Suppressor macrophage (primary cell): ENCODE data around the gene SLC9A4.

Experiments
- DNase-seq, 4 experiments: peaks; one replicate each; pipeline ENCODE4 v3.0.0-alpha.2; 2020 to 2022

SLC9A4 gene

DNA sequence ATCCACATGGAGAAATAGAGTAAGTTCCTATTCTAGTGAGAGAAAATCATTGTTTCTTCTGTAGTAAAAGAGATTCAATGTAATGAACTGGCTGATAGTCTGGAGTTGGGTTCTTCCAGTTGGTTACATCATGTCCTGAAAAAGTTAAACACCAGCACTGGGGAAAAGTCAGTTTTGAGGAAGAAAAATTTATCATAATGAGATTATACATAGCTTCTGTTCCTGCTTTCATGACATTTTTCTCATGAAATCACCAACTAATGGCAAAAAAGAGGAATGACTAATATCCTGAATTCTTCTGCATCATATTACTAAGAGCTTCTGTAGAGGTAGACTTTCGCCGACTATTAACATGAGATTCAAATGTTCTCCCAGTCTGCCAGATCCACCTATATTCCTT lies 77.1 kb downstream of the SLC9A4 start:
- DNase-seq = peak in 3 of 4 experiments; percentile 5 to 57 (median 52)

DNA sequence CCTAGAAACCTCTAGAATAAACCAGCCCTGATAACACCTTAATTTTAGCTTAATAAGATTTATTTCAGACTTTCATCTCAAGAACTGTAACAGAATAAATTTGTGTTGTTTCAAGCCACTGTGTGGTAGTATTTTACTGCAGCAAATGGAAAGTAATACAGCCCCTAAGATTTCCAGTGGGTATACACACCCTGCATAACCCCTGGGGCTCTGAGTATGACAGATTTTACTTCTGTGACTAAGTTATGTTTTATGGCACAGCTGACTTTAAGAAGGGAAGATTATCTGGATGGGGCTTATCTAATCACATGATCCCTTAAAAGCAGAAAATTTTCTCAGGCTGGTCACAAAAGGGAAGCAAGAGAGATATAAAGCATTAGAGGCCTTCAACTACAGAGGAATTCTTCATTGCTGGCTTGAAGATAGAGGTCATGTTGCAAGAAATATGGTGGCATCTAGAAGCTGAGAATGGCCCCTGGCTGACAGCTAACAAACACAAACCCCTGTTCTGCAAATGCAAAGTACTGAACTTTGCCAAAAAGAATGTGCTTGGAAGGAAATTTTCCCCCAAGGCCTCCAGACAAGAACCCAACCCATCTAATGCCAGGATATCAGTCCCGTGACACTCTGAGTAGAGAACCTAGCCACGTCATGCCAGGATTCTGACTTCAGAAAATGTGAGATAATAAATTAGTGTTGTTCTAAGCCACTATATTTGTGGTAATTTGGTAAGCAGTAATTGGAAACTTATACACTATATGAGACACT lies 78.5 kb downstream of the SLC9A4 start:
- DNase-seq = no peak

DNA sequence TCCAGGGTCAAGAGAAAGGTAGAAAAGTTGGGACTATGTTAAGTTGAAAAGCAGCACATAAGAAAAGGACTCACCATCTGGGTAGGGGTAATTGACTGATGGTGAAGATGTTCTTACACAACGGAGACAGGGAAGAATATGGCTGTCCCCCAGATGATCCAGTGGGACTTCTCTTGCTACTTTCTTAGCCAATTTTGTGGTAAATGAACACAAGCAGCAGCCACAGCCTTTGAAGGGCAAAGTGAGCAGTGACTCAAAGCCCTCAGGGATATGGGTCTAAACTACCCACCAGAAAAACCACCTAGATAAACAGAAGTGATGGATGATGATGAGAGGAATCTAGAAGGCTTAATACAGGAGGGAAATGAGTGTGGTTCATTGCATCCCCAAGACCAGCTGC lies 80.6 kb downstream of the SLC9A4 start:
- DNase-seq = no peak

DNA sequence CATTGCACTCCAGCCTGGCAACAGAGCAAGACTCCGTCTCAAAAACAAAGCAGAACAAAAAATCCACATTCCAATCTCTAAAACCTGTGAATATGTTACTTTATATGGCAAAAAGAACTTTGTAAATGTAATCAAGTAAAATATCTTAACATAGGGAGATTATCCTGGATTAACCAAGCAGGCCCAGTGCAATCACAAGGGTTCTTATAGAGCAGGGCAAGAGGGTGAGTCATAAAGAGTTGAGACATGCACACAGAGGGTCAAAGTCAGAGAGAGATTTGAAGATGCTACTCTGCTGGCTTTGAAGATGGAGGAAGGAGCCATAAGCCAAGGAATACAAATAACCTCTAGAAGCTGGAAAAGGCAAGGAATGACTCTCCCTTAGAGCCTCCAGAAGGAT lies 85.4 kb downstream of the SLC9A4 start:
- DNase-seq = peak in 2 of 4 experiments; percentile 12 to 13

DNA sequence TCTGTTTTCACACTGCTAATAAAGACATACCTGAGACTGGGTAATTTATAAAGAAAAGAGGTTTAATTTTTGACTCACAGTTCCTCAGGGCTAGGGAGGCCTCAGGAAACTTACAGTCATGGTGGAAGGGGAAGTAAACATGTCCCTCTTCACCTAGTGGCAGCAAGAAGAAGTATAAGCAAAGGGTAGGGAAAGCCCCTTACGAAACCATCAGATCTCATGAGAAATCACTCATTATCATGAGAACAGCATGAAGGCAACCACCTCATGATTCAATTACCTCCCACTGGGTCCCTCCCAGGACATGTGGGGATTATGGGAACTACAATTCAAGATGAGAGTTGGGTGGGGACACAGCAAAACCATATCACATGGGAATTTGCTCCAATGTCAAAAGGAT lies 89.5 kb downstream of the SLC9A4 start:
- peak in 1 of 4 experiments; percentile 29 for DNase-seq

DNA sequence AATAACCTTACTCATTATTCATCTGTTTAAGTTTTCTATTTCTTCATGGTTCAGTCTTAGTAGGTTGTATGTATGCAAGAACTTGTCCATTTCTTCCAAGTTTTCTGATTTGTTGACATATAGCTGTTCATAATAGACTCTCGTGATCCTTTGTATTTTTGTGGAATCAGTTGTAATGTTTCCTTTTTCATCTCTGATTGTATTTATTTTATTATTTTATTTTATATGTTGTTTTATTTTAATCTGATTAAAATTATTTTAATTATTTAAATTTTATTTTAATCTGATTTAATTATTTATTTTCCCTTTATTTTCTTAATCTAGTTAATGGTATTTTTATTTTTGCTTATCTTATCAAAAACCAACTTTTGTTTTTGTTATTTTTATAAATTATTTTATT lies 102.9 kb downstream of the SLC9A4 start:
- DNase-seq = no peak

DNA sequence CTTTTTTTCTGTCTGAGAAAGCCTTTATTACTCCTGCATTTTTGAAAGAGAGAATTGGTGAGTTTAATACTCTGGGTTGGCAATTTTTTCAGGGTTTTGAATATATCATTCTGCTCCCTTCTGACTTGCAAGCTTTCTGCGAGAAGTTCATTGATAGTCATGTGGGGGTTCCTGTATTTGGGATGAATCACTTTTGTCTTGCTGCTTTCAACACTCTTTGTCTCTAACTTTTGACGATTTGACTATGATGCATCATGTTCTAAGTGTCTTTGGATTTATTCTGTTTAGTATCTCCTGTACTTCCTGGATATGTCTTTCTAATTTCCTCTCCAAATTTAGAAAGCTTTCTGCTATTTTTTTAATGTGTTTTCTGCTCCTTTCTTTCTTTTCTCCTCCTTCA lies 105.3 kb downstream of the SLC9A4 start:
- DNase-seq = peak in 2 of 4 experiments; percentile 17 to 34

DNA sequence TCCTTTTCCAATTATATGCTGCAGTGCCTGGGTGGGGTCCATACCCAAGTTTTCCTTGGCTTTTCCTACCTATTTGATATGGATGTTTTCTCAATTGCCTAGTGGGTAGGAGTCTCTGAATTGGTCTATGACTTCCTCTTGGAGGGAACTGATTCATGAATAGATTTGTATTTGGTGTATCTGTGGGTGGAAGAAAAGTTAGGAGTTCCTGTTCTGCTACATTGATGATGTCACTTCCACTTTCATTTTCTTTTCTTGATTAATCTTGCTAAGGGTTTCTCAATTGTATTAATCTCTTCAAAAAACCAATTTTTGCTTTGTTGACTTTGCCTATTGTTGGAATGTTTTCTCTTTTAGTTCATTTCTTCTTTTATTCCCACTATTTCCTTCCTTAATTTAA lies 108.9 kb downstream of the SLC9A4 start:
- DNase-seq = peak; percentile 19 to 87 (median 57)

DNA sequence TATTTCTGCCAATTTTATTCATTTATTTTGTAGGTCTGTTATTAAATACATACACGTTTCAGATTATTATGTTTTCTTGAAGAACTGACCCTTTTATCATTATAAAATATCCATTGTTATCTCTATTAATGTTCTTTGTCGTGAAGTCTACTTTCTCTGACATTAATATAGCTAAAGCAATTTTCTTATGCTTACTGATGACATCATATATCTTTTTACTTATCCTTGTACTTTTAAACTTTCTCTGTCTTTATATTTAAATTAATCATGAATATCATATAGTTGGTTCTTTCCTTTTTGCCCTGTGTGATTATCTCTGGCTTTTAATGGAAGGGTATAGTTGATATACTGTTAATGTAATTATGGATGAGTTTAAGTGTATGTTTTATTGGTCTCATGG lies 109.8 kb downstream of the SLC9A4 start:
- no peak for DNase-seq
